Loucy (cell line): ENCODE data around the gene GAK.

Experiments used
- CTCF ChIP-seq: fragments of 200-600 bp; sonication (generic); conservative IDR thresholded peaks from 2 replicates; pipeline ENCODE4 v1.5.1; 2014; ENCODE audit warnings: mild to moderate bottlenecking, antibody characterized with exemption, low read length
- EZH2phosphoT487 ChIP-seq: fragments of 200-600 bp; IDR thresholded peaks from 2 replicates; pipeline ENCODE4 v1.6.1; 2018; ENCODE audit warnings: antibody characterized with exemption, mild to moderate bottlenecking, moderate library complexity, borderline replicate concordance

GRCh38 chr4:956531-957230 lies 24.6 kb upstream of the GAK start:
- TF ChIP-seq CTCF, result no peak
- TF ChIP-seq EZH2phosphoT487, result no peak
